HG02973 (cell line): Measurements from ENCODE around the gene ADARB2.
"Not testable (repeated sequence)": the region's sequence is repeated elsewhere in the genome, so short reads cannot be mapped to it uniquely, and the experiment has no call there.

Source experiments
- ATAC-seq: cut with Tn5 transposase; IDR thresholded peaks from one replicate; pipeline ENCODE4 v1.9.1; 2021; ENCODE audit warnings: moderate library complexity; ENCODE audit not compliant: unreplicated experiment

The ADARB2 gene

GRCh38 chr10:1474376-1475097 lies 262.8 kb downstream of the ADARB2 start:
- no peak for ATAC-seq

GRCh38 chr10:1473874-1474273 lies 263.5 kb downstream of the ADARB2 start:
- ATAC-seq: no peak

DNA sequence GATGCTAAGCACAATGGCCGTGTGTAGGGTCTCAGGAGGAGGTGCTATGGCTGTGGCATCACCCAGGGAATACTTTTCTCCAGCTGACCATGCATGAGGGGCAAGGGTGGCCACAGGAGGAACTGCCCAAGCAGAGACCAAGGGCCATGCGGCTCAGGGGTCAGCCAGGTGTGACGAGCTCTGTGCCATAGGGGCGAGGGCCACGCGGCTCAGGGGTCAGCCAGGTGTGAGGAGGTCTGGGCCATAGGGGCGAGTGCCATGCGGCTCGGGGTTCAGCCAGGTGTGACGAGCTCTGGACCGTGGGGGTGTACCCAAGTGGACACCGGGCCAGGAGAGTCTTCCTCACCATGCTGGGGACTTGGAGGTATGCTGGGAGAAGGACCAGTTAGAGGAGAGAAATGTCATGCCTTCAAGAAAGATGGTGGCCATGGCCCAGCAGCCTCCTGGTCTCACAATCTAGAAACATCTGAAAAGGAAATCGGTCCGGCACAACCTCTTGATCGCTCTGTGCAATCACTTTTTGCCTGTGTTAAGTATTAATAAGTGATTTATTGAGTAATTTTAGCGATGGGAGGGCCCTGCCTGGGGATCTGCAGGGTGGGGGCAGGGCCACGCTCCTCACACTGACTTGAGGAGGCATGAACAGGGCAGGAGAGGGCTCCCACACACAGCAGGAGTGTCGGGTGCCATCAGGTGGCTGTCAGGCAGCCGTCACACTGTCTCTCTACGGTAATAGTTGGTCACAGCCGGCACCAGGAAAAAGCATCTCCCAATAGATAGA lies 265.0 kb downstream of the ADARB2 start:
- no peak for ATAC-seq

- no peak for ATAC-seq
Measured at GRCh38 chr10:1468811-1469210, 268.5 kb downstream of the ADARB2 start.

DNA sequence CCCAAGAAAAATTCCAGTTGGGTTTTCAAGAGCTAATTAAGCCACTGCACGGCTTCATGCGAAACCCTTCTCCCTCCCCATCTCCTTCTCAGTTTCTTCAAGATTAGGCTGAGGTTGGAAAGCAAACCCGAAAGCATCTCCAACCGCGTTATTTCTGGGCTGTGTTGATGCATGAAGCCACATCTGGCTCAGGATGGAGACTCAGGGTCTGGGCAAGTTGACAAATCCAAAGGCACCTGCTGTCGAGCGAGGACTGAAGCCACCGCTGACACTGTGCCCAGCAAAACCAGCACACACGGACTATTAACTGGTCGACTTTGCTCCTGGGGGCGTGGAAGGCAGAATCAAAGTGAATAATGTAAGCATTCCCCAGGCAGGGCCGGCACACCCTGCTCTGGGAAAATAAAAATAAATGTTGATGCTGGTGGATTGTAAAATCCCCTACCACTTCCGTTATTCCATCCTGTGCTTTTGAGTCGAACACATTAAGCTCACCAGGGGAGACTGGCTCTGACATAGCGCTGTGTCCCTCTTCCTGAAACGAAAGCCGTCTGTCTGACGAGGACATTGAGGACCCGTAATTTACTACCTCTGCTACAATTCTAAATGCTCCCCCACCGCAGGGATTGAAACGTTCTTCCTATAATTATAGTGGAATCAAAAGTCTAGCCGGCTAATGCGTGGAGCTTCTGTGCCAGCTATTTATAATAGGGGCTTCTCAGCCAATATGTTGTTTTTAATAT lies 269.8 kb downstream of the ADARB2 start:
- ATAC-seq: no peak

- no peak for ATAC-seq
Measured at GRCh38 chr10:1465993-1466764, 271.1 kb downstream of the ADARB2 start.

DNA sequence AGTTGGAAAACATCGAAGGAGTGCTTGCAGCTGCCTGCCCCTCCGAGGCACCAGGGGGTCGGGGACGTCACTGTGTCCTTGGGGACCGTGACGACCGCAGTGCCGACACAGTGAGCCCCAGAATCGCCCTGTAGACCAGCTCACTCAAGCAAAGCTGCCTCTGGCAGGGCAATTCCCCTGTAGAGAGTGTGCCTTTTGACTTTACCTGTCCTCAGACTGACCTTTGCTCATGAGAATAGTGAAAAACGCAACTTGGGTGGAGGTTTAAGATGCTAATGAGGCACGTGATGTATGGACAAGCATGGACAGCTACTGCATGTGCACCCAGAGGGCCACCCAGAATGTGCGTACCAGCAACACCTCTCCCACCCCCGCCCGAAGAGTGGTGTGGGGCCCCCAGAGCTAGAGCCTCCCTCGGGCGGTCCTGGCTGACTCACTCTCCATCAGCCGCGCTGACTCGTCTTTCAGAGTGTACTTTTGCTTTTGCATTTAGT lies 271.9 kb downstream of the ADARB2 start:
- no peak for ATAC-seq

GRCh38 chr10:1464881-1465417 lies 272.4 kb downstream of the ADARB2 start:
- ATAC-seq: no peak

- ATAC-seq: not testable (repeated sequence)
Measured at GRCh38 chr10:1463971-1464370, 273.4 kb downstream of the ADARB2 start.

GRCh38 chr10:1462994-1463633 lies 274.2 kb downstream of the ADARB2 start:
- ATAC-seq: no peak

DNA sequence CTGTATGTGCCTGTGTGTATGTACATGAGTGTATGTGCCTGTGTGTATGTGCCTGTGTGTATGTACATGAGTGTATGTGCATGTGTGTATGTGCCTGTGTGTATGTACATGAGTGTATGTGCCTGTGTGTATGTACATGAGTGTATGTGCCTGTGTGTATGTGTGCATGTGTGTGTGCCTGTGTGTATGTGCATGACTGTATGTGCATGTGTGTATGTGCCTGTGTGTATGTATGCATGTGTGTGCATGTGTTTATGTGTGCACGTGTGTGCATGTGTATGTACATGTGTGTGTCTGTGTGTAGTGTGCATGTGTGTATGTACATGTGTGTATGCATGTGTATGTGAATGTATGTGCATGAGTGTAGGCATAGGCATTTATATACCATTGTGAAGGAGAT lies 274.8 kb downstream of the ADARB2 start:
- ATAC-seq: no peak

DNA sequence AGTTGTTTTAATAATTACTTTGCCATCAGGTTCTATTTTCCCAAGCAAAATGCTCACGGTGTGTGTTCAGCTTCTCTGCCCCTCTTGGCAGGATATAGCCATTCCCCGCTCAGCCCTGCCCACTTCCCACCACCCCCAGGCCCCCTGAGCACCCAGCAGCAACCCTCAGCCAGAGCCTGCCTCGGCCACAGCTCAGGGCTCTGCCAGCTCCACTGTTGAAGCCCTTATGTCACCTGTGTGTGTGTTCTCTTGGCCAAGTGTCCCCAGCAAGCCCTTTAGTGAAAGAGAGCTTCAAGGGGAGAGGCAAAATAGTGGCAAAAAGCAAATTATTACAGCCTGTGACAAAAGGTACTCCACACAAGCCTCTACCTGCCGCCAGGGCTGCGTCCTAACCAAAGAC lies 275.3 kb downstream of the ADARB2 start:
- ATAC-seq: no peak

DNA sequence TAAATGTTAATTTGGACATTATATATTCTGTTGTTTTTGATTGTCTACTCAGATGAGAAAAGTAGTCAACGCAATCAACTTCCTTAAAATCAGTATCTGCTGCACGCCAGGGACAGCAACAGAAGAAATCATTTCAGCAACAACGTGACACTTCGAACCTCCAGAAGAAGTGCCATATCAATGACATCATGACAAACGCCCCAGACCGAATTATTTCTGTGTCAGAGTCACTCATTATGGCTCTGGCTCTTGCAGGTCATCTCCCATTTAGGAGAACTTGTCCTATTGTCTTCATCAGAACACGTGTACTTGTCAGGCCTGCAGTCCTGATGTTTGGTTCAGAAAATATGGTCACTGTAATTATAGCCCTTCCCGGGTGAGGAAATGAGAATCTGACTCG lies 276.3 kb downstream of the ADARB2 start:
- no peak for ATAC-seq

GRCh38 chr10:1459664-1460063 lies 277.7 kb downstream of the ADARB2 start:
- not testable (repeated sequence) for ATAC-seq

DNA sequence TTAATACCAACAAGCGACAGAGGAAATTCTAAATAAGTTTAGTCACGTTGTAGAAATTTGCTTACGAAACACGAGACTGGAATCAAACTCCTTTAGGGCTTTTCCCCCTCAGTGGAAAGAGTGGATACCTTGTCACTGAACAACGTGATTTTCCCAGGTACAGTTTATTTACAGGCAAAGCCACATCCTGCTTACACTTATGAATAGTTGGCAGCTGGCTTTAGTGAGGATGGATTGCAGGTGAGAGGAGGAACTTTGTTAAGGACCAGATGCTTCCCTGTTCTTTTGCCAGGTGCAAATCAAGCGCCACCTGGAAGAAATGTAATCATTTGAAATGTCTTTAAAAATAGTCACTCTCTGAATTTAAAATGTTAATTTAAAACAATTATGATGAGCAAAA lies 282.4 kb downstream of the ADARB2 start:
- ATAC-seq: no peak

DNA sequence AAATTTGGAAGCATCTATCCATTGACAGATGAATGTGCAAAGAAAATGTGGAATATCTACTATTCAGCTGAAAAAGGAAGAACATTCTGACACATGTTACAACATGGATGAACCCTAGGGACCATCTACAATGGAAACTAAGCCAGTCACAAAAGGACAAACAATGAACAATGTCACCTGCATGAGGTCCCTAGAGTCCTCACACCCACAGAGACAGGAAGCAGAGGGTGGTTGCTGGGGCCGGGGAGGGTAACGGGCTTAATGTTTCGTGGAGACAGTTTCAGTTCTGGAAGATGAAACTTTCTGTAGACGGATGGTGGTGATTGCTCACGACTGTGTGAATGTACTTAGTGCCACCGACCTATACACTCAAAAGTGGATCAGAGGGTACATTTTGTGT lies 282.9 kb downstream of the ADARB2 start:
- ATAC-seq: peak; percentile 87

DNA sequence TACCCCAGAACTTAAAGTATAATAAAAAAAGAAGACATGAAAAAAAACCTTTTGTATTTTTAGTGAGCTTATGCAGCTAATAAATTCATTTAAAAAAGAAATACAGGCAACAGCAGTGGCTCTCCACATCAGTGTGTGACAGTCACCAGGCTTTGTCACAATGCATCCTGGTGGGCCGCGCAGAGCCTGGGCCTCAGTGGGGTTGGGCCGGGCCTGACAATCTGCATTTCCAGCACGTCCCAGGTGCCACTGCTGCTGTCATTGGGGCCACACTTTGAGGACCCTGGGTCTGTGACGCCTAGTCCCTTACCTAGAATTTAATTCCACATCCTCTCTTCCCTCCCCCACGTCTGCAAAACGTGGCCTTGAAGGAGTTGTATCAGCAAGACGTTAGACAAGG lies 284.5 kb downstream of the ADARB2 start:
- ATAC-seq: no peak

- no peak for ATAC-seq
Measured at GRCh38 chr10:1451941-1452340, 285.4 kb downstream of the ADARB2 start.

DNA sequence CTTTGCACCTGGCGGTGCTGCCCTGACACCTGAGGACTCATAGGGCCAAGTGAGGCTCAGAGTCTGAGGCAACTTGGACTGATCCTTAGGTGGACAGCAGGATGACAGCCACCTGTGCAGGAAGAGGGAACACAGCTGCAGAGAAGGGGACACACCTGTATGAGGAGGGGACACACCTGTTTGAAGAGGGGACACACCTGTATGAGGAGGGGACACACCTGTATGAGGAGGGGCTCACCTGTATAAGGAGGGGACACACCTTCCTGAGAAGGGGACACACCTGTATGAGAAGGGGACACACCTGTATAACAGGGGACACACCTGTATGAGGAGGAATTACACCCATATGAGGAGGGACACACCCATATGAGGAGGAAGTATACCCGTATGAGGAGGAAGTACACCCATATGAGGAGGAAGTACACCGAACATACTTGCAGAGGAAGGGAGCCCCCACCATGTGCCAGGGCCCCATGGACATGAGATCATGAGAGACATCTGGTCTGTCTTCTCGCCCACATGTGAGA lies 285.9 kb downstream of the ADARB2 start:
- no peak for ATAC-seq
